Pancreas (tissue), 10 donors: ENCODE data around the gene SPATA2. TPM values are rescaled to one million over a fixed set of nuclear protein-coding genes. Genes with fewer than 3 reads are reported as not detected.
A peak's percentile ranks its signal among the peaks of the same experiment; 100 is the strongest.

ENCODE experiments used
- ATAC-seq, 4 donors: fragments of 200-7000 bp; cut with Tn5 transposase; one replicate each; pipeline versions ENCODE4 v1.8.0 to v1.9.1; 2020; ENCODE audit warnings: mild to moderate bottlenecking in 4 of 4, moderate library complexity in 4 of 4
- DNase-seq, 6 donors: peaks; one replicate each; pipeline ENCODE4 v3.0.0-alpha.2; 2020
- FAIRE-seq: peaks from 2 replicates; lab custom pipeline; 2012; peaks lifted over from hg19 to GRCh38; lab: Jason Lieb, UNC
- H3K27ac ChIP-seq, 4 donors: fragments of 200-600 bp; sonication (generic); 1 replicate in 3 of 4; 2 replicates in 1 of 4; pipeline versions ENCODE4 v1.5.0 to v1.8.0; 2020
- H3K27me3 ChIP-seq, 4 donors: fragments of 200-600 bp; one replicate each; pipeline ENCODE4 v1.8.0; 2021
- H3K36me3 ChIP-seq, 3 donors: fragments of 200-600 bp; sonication (generic) in 1 of 3; one replicate each; pipeline versions ENCODE4 v1.5.0 to v1.8.0; 2020 to 2021
- H3K4me1 ChIP-seq, 3 donors: fragments of 200-600 bp; one replicate each; pipeline ENCODE4 v1.8.0; 2021
- H3K4me3 ChIP-seq, 4 donors: fragments of 200-600 bp; sonication (generic) in 2 of 4; one replicate each; pipeline versions ENCODE4 v1.5.0 to v1.8.0; 2020 to 2021
- H3K9me3 ChIP-seq, 4 donors: fragments of 200-600 bp; one replicate each; pipeline ENCODE4 v1.8.0; 2021
- CTCF ChIP-seq, 4 donors: fragments of 200-600 bp; sonication (generic) in 3 of 4; IDR thresholded peaks; one replicate each; pipeline versions ENCODE4 v1.5.0 to v1.8.0; 2021; ENCODE audit warnings: antibody characterized with exemption in 4 of 4
- WGBS, 2 donors: extraction: QIAGEN DNeasy Blood & Tissue Kit; methylation state at CpG; one replicate each; pipeline ENCODE4 v1.1.7; 2013; 5-methylcytosine and 5-hydroxymethylcytosine counted together
- intact Hi-C, 3 donors: fragments of 100-400 bp; cut with DNase I; formaldehyde crosslinking; loops; one replicate each; pipeline versions ENCODE4 v1.11.1 to v1.14.2; 2022
- polyA plus RNA-seq, 2 donors: library from polyadenylated mRNA; stranded (reverse); fragments of 200-250 nt; gene quantifications; one replicate each; pipeline ENCODE4 v1.2.3, GENCODE V29; 2013
- total RNA-seq, 6 donors: library from RNA; stranded (reverse); fragmentation: NEBNext Ultra II Directional in 4 of 6; extraction: Animal tissue kit (Norgen Biotek cat#: 25700) in 4 of 6; gene quantifications; one replicate each; pipeline versions ENCODE4 v1.2.1 to v1.2.4, GENCODE V29; 2021 to 2023
- donor health status: healthy with polysubstance abuse.
- donor health status: DM: no; HTN: no; CAD: no; lungs with moderate emphysema.
- donor health status: DM: no; HTN: no; CAD: no.
- donor health status: control.
- donor health status: control.
- donor health status: Bipolar disorder and iron deficiency.
- donor health status: DM: yes; HTN: yes; CAD: no.
- donor health status: DM: no; HTN: no; CAD: no.
- donor health status: DM: no; HTN: no; CAD: no.
- donor health status: DM: yes; HTN: yes; CAD: no.

Gene SPATA2
- total and polyA plus RNA-seq, 8 donors: 3.9 to 7.0 (median 4.6) TPM

- intact Hi-C loops: no loop called here
- WGBS, 2 donors: 93 to 96% methylated on average over 3 of the region's 3 CpGs
- H3K4me3 ChIP-seq: no peak overlapping the region
- no peak for TF ChIP-seq CTCF (IDR thresholded peaks at IDR 0.05)
- peaks cover 0 to 45% (median 21%) of the 10 kb centered on the region in 3 donors for H3K36me3 ChIP-seq
- H3K27ac ChIP-seq: no peak overlapping the region
- FAIRE-seq (no peak), ATAC-seq (no peak), DNase-seq (peak in 1 of 6 donors; percentile 24)
- H3K9me3 ChIP-seq: no peaks in the 10 kb centered on the region
- H3K4me1 ChIP-seq: no peaks in the 10 kb centered on the region
- H3K27me3 ChIP-seq: no peaks in the 10 kb centered on the region
Observed at GRCh38 chr20:49955167-49955566, 39.8 kb upstream of the SPATA2 start.

- no peak for FAIRE-seq
- peaks cover 12 to 76% (median 34%) of the 10 kb centered on the region in 3 donors for H3K36me3 ChIP-seq
Observed at GRCh38 chr20:49951151-49951550, 35.8 kb upstream of the SPATA2 start.

GRCh38 chr20:49948809-49949507 lies 33.6 kb upstream of the SPATA2 start:
- intact Hi-C loops: no loop called here
- H3K36me3 ChIP-seq: peaks cover 12 to 85% (median 37%) of the 10 kb centered on the region in 3 donors
- WGBS, 2 donors: 90 to 94% methylated on average over 11 of the region's 11 CpGs

More at GRCh38 chr20:49951151-49951550, 35.8 kb upstream of the SPATA2 start:
- DNase-seq: peak in 1 of 6 donors; percentile 4
- H3K27ac ChIP-seq: no peak overlapping the region
- no peak for ATAC-seq
- H3K4me3 ChIP-seq: no peak overlapping the region
- WGBS, 2 donors: 90 to 96% methylated on average over 4 of the region's 4 CpGs
- no peaks in the 10 kb centered on the region for H3K4me1 ChIP-seq
- intact Hi-C loops: no loop called here
- no peaks in the 10 kb centered on the region for H3K27me3 ChIP-seq
- H3K9me3 ChIP-seq: no peaks in the 10 kb centered on the region
- no peak for TF ChIP-seq CTCF (IDR thresholded peaks at IDR 0.05)

GRCh38 chr20:49948178-49948577 lies 32.8 kb upstream of the SPATA2 start:
- Histone ChIP-seq H3K4me3 (no peak overlapping the region), H3K27me3 (no peaks in the 10 kb centered on the region), H3K27ac (no peak overlapping the region), H3K36me3 (peaks cover 12 to 83% (median 36%) of the 10 kb centered on the region in 3 donors), H3K9me3 (no peaks in the 10 kb centered on the region), H3K4me1 (no peaks in the 10 kb centered on the region)
- intact Hi-C loops: no loop called here
- FAIRE-seq (no peak), DNase-seq (peak in 1 of 6 donors; percentile 4), ATAC-seq (no peak)
- 79 to 83% methylated on average over 3 of the region's 3 CpGs for WGBS, 2 donors
- TF ChIP-seq CTCF (IDR thresholded peaks at IDR 0.05): no peak

More at GRCh38 chr20:49948809-49949507, 33.6 kb upstream of the SPATA2 start:
- H3K4me3 ChIP-seq: no peak overlapping the region
- DNase-seq (peak in 2 of 6 donors; percentile 29 to 30), FAIRE-seq (no peak), ATAC-seq (no peak)
- TF ChIP-seq CTCF (IDR thresholded peaks at IDR 0.05): no peak
- H3K4me1 ChIP-seq: no peaks in the 10 kb centered on the region
- H3K27ac ChIP-seq: no peak overlapping the region
- no peaks in the 10 kb centered on the region for H3K9me3 ChIP-seq
- H3K27me3 ChIP-seq: no peaks in the 10 kb centered on the region
